Esophagus squamous epithelium (tissue), 4 donors: ENCODE results near the gene BLOC1S5.

Source experiments
- CTCF ChIP-seq, 6 experiments: fragments of 450-650 bp in 4 of 6; fragments of 200-600 bp in 2 of 6; sonication (generic) in 2 of 6; IDR thresholded peaks; one replicate each; pipeline ENCODE4 v1.5.1; 2016 to 2019; ENCODE audit warnings: antibody characterized with exemption in 6 of 6, mild to moderate bottlenecking in 4 of 6, moderate library complexity in 4 of 6
- POLR2A ChIP-seq, 4 donors: fragments of 450-650 bp; IDR thresholded peaks; one replicate each; pipeline ENCODE4 v1.6.1; 2017; ENCODE audit warnings: antibody characterized with exemption in 4 of 4, mild to moderate bottlenecking in 4 of 4, moderate library complexity in 3 of 4

GRCh38 chr6:8057263-8057662 is 6.9 kb downstream of the BLOC1S5 start:
- TF ChIP-seq CTCF (IDR thresholded peaks at IDR 0.05) (no peak), POLR2A (IDR thresholded peaks at IDR 0.05) (no peak)
